Measurements from ENCODE around the gene BTF3. TPM values are rescaled to one million over a fixed set of nuclear protein-coding genes. Genes with fewer than 3 reads are reported as not detected.

BTF3 gene
- total and polyA plus RNA-seq, 2 of the 13 experiments (the other 11 are each of a cell fraction or from before 2014, with no cell fraction given): 557 to 698 TPM

- TF ChIP-seq ZNF564 (CRISPR knock-in tag; IDR thresholded peaks at IDR 0.05) (peak; percentile 94), MIXL1 (CRISPR knock-in tag; IDR thresholded peaks at IDR 0.05) (no peak; the same call in 1 of the 2 replicates), NFE2L1 (CRISPR knock-in tag; IDR thresholded peaks at IDR 0.05; ENCODE audit: borderline replicate concordance) (no peak; the same call in 1 of the 2 replicates), PAXIP1 (CRISPR knock-in tag; conservative IDR thresholded peaks at IDR 0.05) (peak; percentile 54), ZKSCAN8 (CRISPR knock-in tag; IDR thresholded peaks at IDR 0.05; ENCODE audit: borderline replicate concordance) (no peak), PRPF4 (IDR thresholded peaks at IDR 0.05; ENCODE audit: low read depth, low read length, poor library complexity, severe bottlenecking) (no peak), SNAPC5 (CRISPR knock-in tag; IDR thresholded peaks at IDR 0.05; ENCODE audit: borderline replicate concordance) (no peak), ZFX (CRISPR knock-in tag; IDR thresholded peaks at IDR 0.05; ENCODE audit: low read depth) (peak; percentile 100), ZNF276 (CRISPR knock-in tag; IDR thresholded peaks at IDR 0.05; ENCODE audit: low read depth) (peak; percentile 50; the same call in 1 of the 2 replicates), ZNF749 (CRISPR knock-in tag; IDR thresholded peaks at IDR 0.05; ENCODE audit: borderline replicate concordance) (peak; percentile 92), HNF4A (CRISPR knock-in tag; IDR thresholded peaks at IDR 0.05) (peak; percentile 17; the same call in 1 of the 2 replicates), GABPB1 (CRISPR knock-in tag; IDR thresholded peaks at IDR 0.05) (peak; percentile 97), ZBTB37 (CRISPR knock-in tag; IDR thresholded peaks at IDR 0.05) (peak; percentile 83), MXI1 (IDR thresholded peaks at IDR 0.05; ENCODE audit: borderline replicate concordance, low read depth, low read length) (peak; percentile 21; the same call in 1 of the 3 replicates), ZNF350 (CRISPR knock-in tag; IDR thresholded peaks at IDR 0.05; ENCODE audit: borderline replicate concordance, low read depth) (peak; percentile 55; the same call in 1 of the 2 replicates), JUN (CRISPR knock-in tag; IDR thresholded peaks at IDR 0.05) (peak; percentile 31; the same call in 1 of the 2 replicates), WIZ (CRISPR knock-in tag; IDR thresholded peaks at IDR 0.05) (no peak; the same call in 1 of the 2 replicates), KLF13 (CRISPR knock-in tag; IDR thresholded peaks at IDR 0.05) (no peak), CCAR2 (optimal IDR thresholded peaks at IDR 0.05; ENCODE audit: low read depth, low read length) (no peak), ZNF780A (CRISPR knock-in tag; IDR thresholded peaks at IDR 0.05) (no peak), TEAD2 (CRISPR knock-in tag; IDR thresholded peaks at IDR 0.05) (peak; percentile 74; the same call in 1 of the 2 replicates), ZBTB38 (CRISPR knock-in tag; IDR thresholded peaks at IDR 0.05) (peak; percentile 57; the same call in 1 of the 2 replicates)
Measured at GRCh38 chr5:73498057-73498992, at the start of gene BTF3 (continued).
